Cardiac septum (tissue), 1 donor: Measurements from ENCODE around the gene NEU4. TPM values are rescaled to one million over a fixed set of nuclear protein-coding genes. Genes with fewer than 3 reads are reported as not detected.

Experiments used
- DNase-seq: peaks from one replicate; pipeline ENCODE4 v3.0.0-alpha.2; 2020; ENCODE audit warnings: low spot score
- intact Hi-C: fragments of 100-400 bp; cut with DNase I; formaldehyde crosslinking; loops from one replicate; pipeline ENCODE4 v1.14.0; 2022
- total RNA-seq: library from RNA; stranded (reverse); fragmentation: NEBNext Ultra II Directional; extraction: Animal tissue kit (Norgen Biotek cat#: 25700); gene quantifications from one replicate; pipeline ENCODE4 v1.2.1, GENCODE V29; 2021
- donor health status: DM: no; HTN: no; CAD: no.

The NEU4 gene
- total RNA-seq, 1 donor from 2014 or later = not detected

- intact Hi-C loops = loop anchor here (1.0 kb wide), 1 partner anchor 47 kb away; no protein-coding TSS in a partner anchor
- no peak for DNase-seq
Observed at GRCh38 chr2:241857572-241858121, 48.7 kb downstream of the NEU4 start.

GRCh38 chr2:241858206-241859016, 49.4 kb downstream of the NEU4 start, which contains the start of gene PDCD1:
Gene PDCD1, minus strand, starts transcription at chr2:241858894. Its CDS starts 56 bp downstream, at chr2:241858838.
- intact Hi-C loops = loop anchor here (1.0 kb wide), 2 partner anchors 17 to 48 kb away; no protein-coding TSS in a partner anchor
- no peak for DNase-seq

- intact Hi-C loops = loop anchor here (1.0 kb wide), 1 partner anchor 18 kb away; no protein-coding TSS in a partner anchor
- DNase-seq = no peak
Observed at GRCh38 chr2:241859017-241859435, 50.0 kb downstream of the NEU4 start.

- DNase-seq = no peak
- intact Hi-C loops = loop anchor here (1.0 kb wide), 1 partner anchor 18 kb away; no protein-coding TSS in a partner anchor
Observed at GRCh38 chr2:241859436-241860183, 50.6 kb downstream of the NEU4 start.

- intact Hi-C loops = no loop called here
- no peak for DNase-seq
Observed at GRCh38 chr2:241860184-241861078, 51.4 kb downstream of the NEU4 start.

- intact Hi-C loops = no loop called here
- no peak for DNase-seq
Observed at GRCh38 chr2:241861264-241861663, 52.3 kb downstream of the NEU4 start.

GRCh38 chr2:241862093-241862492, 53.1 kb downstream of the NEU4 start:
- no peak for DNase-seq
- intact Hi-C loops = no loop called here

- no peak for DNase-seq
- intact Hi-C loops = no loop called here
Observed at GRCh38 chr2:241862775-241863535, 54.0 kb downstream of the NEU4 start.

- intact Hi-C loops = no loop called here
- DNase-seq = no peak
Observed at GRCh38 chr2:241863536-241863954, 54.6 kb downstream of the NEU4 start.

- no peak for DNase-seq
- intact Hi-C loops = no loop called here
Observed at GRCh38 chr2:241864168-241864849, 55.3 kb downstream of the NEU4 start.

- DNase-seq = no peak
- intact Hi-C loops = no loop called here
Observed at GRCh38 chr2:241864850-241865213, 55.8 kb downstream of the NEU4 start.

- intact Hi-C loops = no loop called here
- no peak for DNase-seq
Observed at GRCh38 chr2:241865416-241865956, 56.5 kb downstream of the NEU4 start.

GRCh38 chr2:241865957-241866789, 57.2 kb downstream of the NEU4 start:
- intact Hi-C loops = no loop called here
- DNase-seq = no peak
